SK-N-SH (cell line): Measurements from ENCODE around the gene ITSN1. TPM values are rescaled to one million over a fixed set of nuclear protein-coding genes. Genes with fewer than 3 reads are reported as not detected.

Source experiments
- CTCF ChIA-PET: fragments of 300-600, 350-600 bp; formaldehyde crosslinking; extraction: SDS; loops from one replicate; lab custom pipeline; 2021; lab: Yijun Ruan, JAX
- POLR2A ChIA-PET: fragments of 350-600 bp; sonication (Branson Sonifier 250); formaldehyde crosslinking; extraction: SDS; loops from one replicate; lab custom pipeline; 2020; ENCODE audit warnings: antibody characterized with exemption, inconsistent platforms; lab: Yijun Ruan, JAX
- DNase-seq: peaks from one replicate; pipeline ENCODE4 v3.0.0; 2012
- H2AFZ ChIP-seq: fragments of 200-600 bp; sonication (generic); 2 replicates; pipeline ENCODE4 v1.8.1; 2016; ENCODE audit warnings: antibody characterized with exemption, mild to moderate bottlenecking, low read depth
- H3F3A ChIP-seq: fragments of 200-600 bp; sonication (generic); replicated peaks from 2 replicates; pipeline ENCODE3; 2016; ENCODE audit warnings: antibody characterized with exemption, mild to moderate bottlenecking; ENCODE audit not compliant: insufficient read depth
- H3K27ac ChIP-seq, 2 experiments: fragments of 200-500 bp in 1 of 2; fragments of 200-600 bp in 1 of 2; sonication (Bioruptor generic) in 1 of 2; sonication (generic), shearing (Covaris generic) in 1 of 2; 2 replicates each; pipeline versions ENCODE4 v1.5.1 to v1.6.1; 2014 to 2016; ENCODE audit warnings: low read depth in 2 of 2, inconsistent platforms in 1 of 2, low read length in 1 of 2, mild to moderate bottlenecking in 1 of 2, mixed read lengths in 1 of 2
- H3K27me3 ChIP-seq: fragments of 200-600 bp; sonication (generic), shearing (Covaris generic); 2 replicates; pipeline ENCODE4 v1.6.1; 2016; ENCODE audit warnings: mixed run types; ENCODE audit not compliant: insufficient read depth
- H3K36me3 ChIP-seq, 2 experiments: fragments of 200-500 bp in 1 of 2; fragments of 200-600 bp in 1 of 2; sonication (Bioruptor generic) in 1 of 2; sonication (generic) in 1 of 2; replicated peaks in 1 of 2; 2 replicates each; pipeline versions ENCODE3 to v1.5.1; 2014 to 2016; ENCODE audit warnings: low read length in 1 of 2, mild to moderate bottlenecking in 1 of 2; ENCODE audit not compliant: insufficient read depth in 2 of 2, control insufficient read depth in 1 of 2
- H3K4me1 ChIP-seq, 2 experiments: fragments of 200-500 bp in 1 of 2; fragments of 200-600 bp in 1 of 2; sonication (Bioruptor generic) in 1 of 2; sonication (generic), shearing (Covaris generic) in 1 of 2; 2 replicates each; pipeline versions ENCODE4 v1.5.1 to v1.6.1; 2014 to 2016; ENCODE audit warnings: low read depth in 1 of 2, low read length in 1 of 2, mixed run types in 1 of 2; ENCODE audit not compliant: insufficient read depth in 2 of 2, control insufficient read depth in 1 of 2
- H3K4me2 ChIP-seq: fragments of 200-600 bp; sonication (generic), shearing (Covaris generic); 2 replicates; pipeline ENCODE4 v1.6.1; 2017; ENCODE audit warnings: mixed run types
- H3K4me3 ChIP-seq, 2 experiments: fragments of 200-500 bp in 1 of 2; fragments of 200-600 bp in 1 of 2; sonication (Bioruptor generic) in 1 of 2; sonication (generic), shearing (Covaris generic) in 1 of 2; 2 replicates each; pipeline versions ENCODE4 v1.5.1 to v1.8.1; 2014 to 2016; ENCODE audit warnings: low read depth in 2 of 2, inconsistent platforms in 1 of 2, low read length in 1 of 2, mild to moderate bottlenecking in 1 of 2, mixed read lengths in 1 of 2, moderate library complexity in 1 of 2
- H3K79me2 ChIP-seq: fragments of 200-600 bp; sonication (generic); 2 replicates; pipeline ENCODE4 v1.8.1; 2017; ENCODE audit warnings: mild to moderate bottlenecking; ENCODE audit not compliant: insufficient read depth
- H3K9ac ChIP-seq: fragments of 200-600 bp; sonication (generic); 2 replicates; pipeline ENCODE4 v1.6.1; 2017; ENCODE audit warnings: mixed run types
- H3K9me2 ChIP-seq: fragments of 200-600 bp; sonication (generic); 2 replicates; pipeline ENCODE4 v1.6.1; 2017; ENCODE audit warnings: mixed run types
- H3K9me3 ChIP-seq: fragments of 200-600 bp; sonication (generic); 2 replicates; pipeline ENCODE4 v1.6.1; 2017; ENCODE audit warnings: mixed run types, mild to moderate bottlenecking, moderate library complexity
- H4K20me1 ChIP-seq: fragments of 200-600 bp; sonication (generic); 2 replicates; pipeline ENCODE4 v1.6.1; 2017; ENCODE audit warnings: mild to moderate bottlenecking, mixed run types; ENCODE audit not compliant: insufficient read depth
- EP300 ChIP-seq, 2 experiments: IDR thresholded peaks; 2 replicates each; pipeline versions ENCODE4 v1.4.0 to v1.6.1; 2012; ENCODE audit warnings: borderline replicate concordance in 1 of 2, low read depth in 1 of 2, low read length in 1 of 2
- FOSL2 ChIP-seq: IDR thresholded peaks from 2 replicates; pipeline ENCODE4 v1.4.0; 2012; ENCODE audit warnings: low read depth, mild to moderate bottlenecking, moderate library complexity, borderline replicate concordance
- JUND ChIP-seq: IDR thresholded peaks from 2 replicates; pipeline ENCODE4 v1.4.0; 2012
- MAX ChIP-seq: IDR thresholded peaks from 2 replicates; pipeline ENCODE4 v1.4.0; 2012; ENCODE audit warnings: low read depth
- MXI1 ChIP-seq: IDR thresholded peaks from 2 replicates; pipeline ENCODE4 v1.6.1; 2012; ENCODE audit warnings: mild to moderate bottlenecking, low read depth, low read length, improper control_type of control experiment
- NFIC ChIP-seq: IDR thresholded peaks from 2 replicates; pipeline ENCODE4 v1.4.0; 2012; ENCODE audit warnings: borderline replicate concordance
- PBX3 ChIP-seq: IDR thresholded peaks from 2 replicates; pipeline ENCODE4; 2012
- POLR2AphosphoS5 ChIP-seq: IDR thresholded peaks from 2 replicates; pipeline ENCODE4 v1.6.1; 2012; ENCODE audit warnings: low read depth, low read length
- RAD21 ChIP-seq: IDR thresholded peaks from 2 replicates; pipeline ENCODE4 v1.6.1; 2012; ENCODE audit warnings: mild to moderate bottlenecking, low read length
- REST ChIP-seq: IDR thresholded peaks from 2 replicates; pipeline ENCODE4 v1.6.1; 2012; ENCODE audit warnings: mild to moderate bottlenecking, low read depth, low read length, moderate library complexity
- SIN3A ChIP-seq: IDR thresholded peaks from 2 replicates; pipeline ENCODE4 v1.6.1; 2012; ENCODE audit warnings: low read depth, mild to moderate bottlenecking, low read length, moderate library complexity, borderline replicate concordance
- SMC3 ChIP-seq: IDR thresholded peaks from 2 replicates; pipeline ENCODE4 v1.6.1; 2012; ENCODE audit warnings: low read depth, low read length, improper control_type of control experiment
- TAF1 ChIP-seq: IDR thresholded peaks from 2 replicates; pipeline ENCODE4 v1.6.1; 2012; ENCODE audit warnings: low read depth, mild to moderate bottlenecking, low read length, moderate library complexity, borderline replicate concordance
- TCF12 ChIP-seq: IDR thresholded peaks from 2 replicates; pipeline ENCODE4 v1.4.0; 2012
- TEAD4 ChIP-seq: IDR thresholded peaks from 2 replicates; pipeline ENCODE4 v1.4.0; 2012; ENCODE audit warnings: mild to moderate bottlenecking, borderline replicate concordance; ENCODE audit not compliant: insufficient read depth
- USF1 ChIP-seq: IDR thresholded peaks from 2 replicates; pipeline ENCODE4 v1.4.0; 2012; ENCODE audit warnings: low read depth, borderline replicate concordance
- YY1 ChIP-seq: IDR thresholded peaks from 2 replicates; pipeline ENCODE4 v1.4.0; 2012; ENCODE audit warnings: low read depth, mild to moderate bottlenecking
- ZBTB33 ChIP-seq: IDR thresholded peaks from 2 replicates; pipeline ENCODE4 v1.4.0; 2012; ENCODE audit warnings: low read depth, borderline replicate concordance
- WGBS: methylation state at CpG from one replicate; pipeline ENCODE4 v1.1.6; 2017; ENCODE audit warnings: low lambda C conversion rate; 5-methylcytosine and 5-hydroxymethylcytosine counted together
- polyA plus RNA-seq, 3 experiments: library from polyadenylated mRNA; depleted of rRNA; stranded (reverse); fragments of >200 nt; gene quantifications; 2 replicates each; pipeline ENCODE4 v1.2.3, GENCODE V29; 2012

ITSN1 gene
- polyA plus RNA-seq, 1 of the 3 experiments (the other 2 are of a cell fraction): 27.8 TPM

GRCh38 chr21:33947451-33948095 lies 305.3 kb downstream of the ITSN1 start:
- Histone ChIP-seq H3K27ac (peak overlapping the region; percentile 68 to 88; a peak in 3 of 4 replicates), H3K4me3 (peak overlapping the region; percentile 20 to 38; a peak in 2 of 4 replicates), H3K9me3 (no peaks in the 10 kb centered on the region), H4K20me1 (no peaks in the 10 kb centered on the region), H2AFZ (peak overlapping the region; percentile 42; the same call in 1 of the 2 replicates), H3K4me2 (peak overlapping the region; percentile 53), H3K9me2 (no peaks in the 10 kb centered on the region), H3K79me2 (no peaks in the 10 kb centered on the region), H3K9ac (peak overlapping the region; percentile 36; the same call in 1 of the 2 replicates), H3K27me3 (no peaks in the 10 kb centered on the region), H3K4me1 (peaks cover 14 to 15% of the 10 kb centered on the region in 2 experiments; a peak in 3 of 4 replicates), H3K36me3 (no peaks in the 10 kb centered on the region), H3F3A (peaks cover 15% of the 10 kb centered on the region)
- peak; percentile 38 for DNase-seq
- TF ChIP-seq SMC3 (no peak), EP300 (IDR thresholded peaks at IDR 0.05; ENCODE audit: borderline replicate concordance in 1 of 2, low read depth in 1 of 2, low read length in 1 of 2) (peak in 1 of 2 experiments; percentile 75; a peak in 1 of 4 replicates), ZBTB33 (no peak), NFIC (peak; percentile 57), FOSL2 (peak; percentile 98), TAF1 (no peak), TCF12 (peak; percentile 80), MXI1 (peak; percentile 27; the same call in 1 of the 2 replicates), MAX (peak; percentile 44; the same call in 1 of the 2 replicates), JUND (peak; percentile 97), TEAD4 (peak; percentile 71), POLR2AphosphoS5 (peak; percentile 45; the same call in 1 of the 2 replicates), RAD21 (no peak), YY1 (0 out of 2 replicates have a peak, but pooled peaks have one; percentile 33), REST (peak; percentile 40; the same call in 1 of the 2 replicates), PBX3 (peak; percentile 89), USF1 (peak; percentile 43; the same call in 1 of the 2 replicates), SIN3A (peak; percentile 74; the same call in 1 of the 2 replicates)
- ChIA-PET CTCF (interaction anchor here (1.3 to 3.8 kb wide), 2 partner anchors 8 to 23 kb away, joined by 3 to 26 read pairs; no protein-coding TSS in a partner anchor), POLR2A (no interaction called here)
- 24% methylated on average over 9 of the region's 9 CpGs for WGBS
